HG03097 (cell line): ENCODE results near the gene DMD.
"Not testable (repeated sequence)": the region's sequence is repeated elsewhere in the genome, so short reads cannot be mapped to it uniquely, and the experiment has no call there.

Experiments
- ATAC-seq: cut with Tn5 transposase; IDR thresholded peaks from one replicate; pipeline ENCODE4 v1.9.1; 2021; ENCODE audit not compliant: unreplicated experiment, low FRiP score

DMD gene

DNA sequence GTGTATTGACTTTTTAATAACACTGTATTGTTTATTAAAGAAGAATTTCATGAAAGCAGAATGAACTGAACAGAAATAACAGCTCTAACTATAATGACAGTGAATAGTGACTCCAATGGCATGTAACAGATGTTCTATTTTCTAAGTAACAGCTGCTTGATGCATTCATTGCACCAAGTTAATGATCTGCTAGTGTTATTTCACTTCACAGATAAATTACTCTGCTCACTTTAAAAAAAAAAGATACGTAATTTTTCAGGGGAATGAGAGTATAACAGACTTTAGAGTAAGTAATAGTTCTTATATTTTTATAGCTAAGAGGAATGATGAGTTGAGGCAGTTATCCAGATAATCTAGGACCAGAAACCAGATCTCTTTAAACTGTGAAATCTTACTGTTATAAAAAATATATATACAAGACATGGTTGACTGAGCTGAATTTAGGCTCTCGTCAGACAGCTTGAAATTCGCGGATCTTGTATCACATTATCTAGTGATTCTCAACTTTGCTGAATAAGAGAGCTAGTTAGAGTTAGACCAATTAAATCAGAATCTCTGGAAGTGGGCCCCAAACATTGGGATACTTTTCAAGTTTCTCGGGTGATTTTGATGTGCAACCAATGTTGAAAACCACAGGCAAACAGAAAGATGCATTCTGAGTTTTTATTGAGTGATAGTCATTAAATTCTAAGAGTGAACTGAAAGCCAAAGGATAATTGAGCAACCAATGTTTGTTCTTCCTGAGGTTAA, 840.7 kb downstream of the DMD start:
- no peak for ATAC-seq

DNA sequence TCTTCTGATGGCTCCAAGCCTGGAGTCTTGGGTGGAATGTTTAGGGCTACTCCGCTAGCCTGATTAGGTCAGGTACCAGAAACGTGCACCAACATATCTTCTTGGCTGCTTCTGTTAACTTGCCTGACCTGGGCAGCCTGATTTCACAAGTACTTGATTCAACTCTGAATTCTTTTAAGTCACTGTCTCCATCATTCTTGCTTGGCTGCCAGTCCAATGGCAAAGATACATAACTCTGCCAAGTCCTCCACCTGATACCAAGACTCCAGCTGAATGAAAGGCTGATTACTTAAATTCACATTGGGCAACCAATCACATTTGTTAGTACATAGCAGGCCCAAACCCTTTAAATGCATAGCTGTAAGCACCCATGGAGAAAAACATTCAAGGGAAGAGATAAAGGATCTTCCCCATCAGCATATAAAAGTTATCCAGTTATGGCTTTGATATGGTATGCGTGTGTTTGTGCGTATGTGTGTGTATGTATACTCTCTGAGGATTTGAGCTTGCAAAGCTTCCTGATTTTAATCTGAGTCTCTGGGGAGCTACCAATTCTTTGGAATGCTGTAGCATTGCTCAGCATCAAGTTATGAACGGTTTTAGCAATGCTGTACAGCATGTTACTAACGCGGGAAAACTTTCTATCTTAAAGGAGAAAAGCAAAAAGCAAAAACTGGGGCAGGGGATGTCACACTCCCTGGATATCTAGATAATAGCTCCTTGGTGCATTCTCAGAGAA, 917.2 kb downstream of the DMD start:
- ATAC-seq, result no peak

DNA sequence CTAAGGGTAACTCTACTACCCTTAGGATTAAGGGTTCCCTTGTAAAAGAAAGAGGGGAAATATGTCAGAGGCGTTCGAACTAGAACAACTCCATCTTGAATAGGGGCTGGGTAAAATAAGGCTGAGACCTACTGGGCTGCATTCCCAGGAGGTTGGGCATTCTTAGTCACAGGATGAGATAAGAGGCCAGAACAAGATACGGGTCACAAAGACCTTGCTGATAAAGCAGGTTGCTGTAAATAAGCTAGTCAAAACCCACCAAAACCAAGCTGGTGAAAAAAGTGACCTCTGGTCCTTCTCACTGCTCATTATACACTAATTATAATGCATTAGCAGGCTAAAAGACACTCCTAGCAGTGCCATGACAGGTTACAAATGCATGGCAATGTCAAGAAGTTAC, 922.0 kb downstream of the DMD start:
- ATAC-seq, result no peak

GRCh38 chrX:32281853-32282252, 929.5 kb downstream of the DMD start:
- ATAC-seq, result no peak

- ATAC-seq, result no peak
Observed at GRCh38 chrX:32280921-32281320, 930.4 kb downstream of the DMD start.

DNA sequence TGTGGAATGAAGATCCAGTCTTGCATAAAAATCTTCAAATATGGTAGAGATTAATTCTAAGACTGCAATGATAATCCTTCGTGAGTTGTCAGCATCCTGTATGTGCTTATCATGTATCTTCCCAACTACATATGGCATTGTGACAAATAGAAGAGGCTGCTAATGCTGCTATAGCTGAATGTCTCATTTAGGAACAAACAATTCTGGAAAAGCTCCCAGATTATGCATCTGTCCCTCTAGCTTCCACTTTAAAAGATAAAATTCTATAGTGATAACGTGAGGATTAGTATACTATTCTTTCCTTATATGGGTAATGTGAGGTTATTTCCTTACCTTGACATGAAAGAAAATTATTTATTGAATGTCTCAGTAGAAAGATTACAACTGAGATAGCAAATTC, 930.9 kb downstream of the DMD start:
- no peak for ATAC-seq

DNA sequence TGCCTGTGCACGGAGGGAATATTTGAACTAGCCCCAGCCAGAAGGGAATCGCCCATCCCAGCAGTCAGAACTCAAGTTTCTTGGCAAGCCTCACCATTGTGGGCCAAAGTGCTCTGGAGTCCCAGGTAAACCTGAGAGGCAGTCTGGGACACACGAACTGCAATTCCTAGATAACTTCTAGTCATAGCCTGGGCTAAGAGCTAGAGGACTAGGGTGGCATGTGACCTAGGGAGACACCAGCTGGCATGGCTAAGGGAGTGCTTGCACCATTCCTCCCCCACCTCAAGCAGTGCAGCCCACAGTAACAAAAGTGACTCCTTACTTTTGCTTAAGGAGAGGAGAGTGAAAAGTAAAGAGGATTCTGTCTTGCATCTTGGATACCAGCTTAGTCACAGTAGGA, 935.2 kb downstream of the DMD start:
- no peak for ATAC-seq

- no peak for ATAC-seq
Observed at GRCh38 chrX:32269866-32270265, 941.5 kb downstream of the DMD start.

DNA sequence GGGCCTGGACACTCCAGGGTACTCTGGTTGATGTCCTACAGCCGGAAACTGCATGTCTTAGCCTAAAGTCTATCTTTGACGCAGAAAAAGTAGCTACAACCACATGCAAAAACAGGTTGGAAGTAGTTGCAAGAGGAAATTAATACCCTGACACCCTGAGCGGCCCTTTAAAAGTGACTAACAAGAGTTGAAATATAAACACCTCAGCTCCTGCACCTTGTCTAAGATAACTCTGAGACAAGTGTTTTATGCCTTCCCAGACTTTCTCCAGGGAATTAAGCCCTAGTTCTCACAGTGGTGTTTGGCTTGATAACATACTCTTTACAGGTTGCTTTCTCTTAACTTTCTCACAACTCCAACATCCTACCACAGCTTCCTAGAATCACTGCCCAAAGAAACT, 943.1 kb downstream of the DMD start:
- no peak for ATAC-seq

- no peak for ATAC-seq
Observed at GRCh38 chrX:32267796-32268195, 943.6 kb downstream of the DMD start.

DNA sequence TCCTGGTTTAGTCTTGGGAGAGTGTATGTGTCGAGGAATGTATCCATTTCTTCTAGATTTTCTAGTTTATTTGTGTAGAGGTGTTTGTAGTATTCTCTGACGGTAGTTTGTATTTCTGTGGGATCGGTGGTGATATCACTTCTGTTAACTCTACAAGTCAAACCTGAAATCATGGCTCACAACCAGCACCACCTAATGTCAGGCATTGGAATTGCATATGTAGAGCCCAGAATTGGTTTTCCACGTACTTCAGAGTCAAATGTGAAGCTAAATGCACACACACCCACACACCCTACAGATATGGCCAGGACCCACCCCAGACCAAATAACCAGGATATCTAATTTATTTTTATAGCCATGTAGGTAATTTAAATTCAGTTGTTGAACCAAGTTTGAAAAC, 964.7 kb downstream of the DMD start:
- not testable (repeated sequence) for ATAC-seq

- no peak for ATAC-seq
Observed at GRCh38 chrX:32195611-32196010, 1015.7 kb downstream of the DMD start.

GRCh38 chrX:32191316-32191715, 1020.0 kb downstream of the DMD start:
- no peak for ATAC-seq

DNA sequence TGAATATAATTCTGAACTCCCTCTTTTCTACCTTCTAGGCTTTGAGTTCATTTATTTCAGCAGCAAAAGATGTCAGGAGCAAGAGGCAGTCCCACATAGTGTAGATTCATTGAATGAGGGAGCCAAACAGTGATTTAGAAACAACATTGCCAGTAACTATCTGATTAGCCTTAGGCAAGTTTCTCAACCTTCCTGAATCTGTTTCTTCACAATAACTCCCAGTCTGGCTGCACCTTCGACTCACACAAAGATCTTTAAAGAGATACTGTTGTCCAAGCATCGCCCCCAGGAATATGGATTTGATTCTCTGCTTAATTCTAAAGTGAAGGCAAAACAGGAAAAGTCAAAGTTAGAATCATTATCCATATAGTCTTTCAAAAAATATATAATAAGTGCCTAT, 1026.2 kb downstream of the DMD start:
- ATAC-seq, result no peak

DNA sequence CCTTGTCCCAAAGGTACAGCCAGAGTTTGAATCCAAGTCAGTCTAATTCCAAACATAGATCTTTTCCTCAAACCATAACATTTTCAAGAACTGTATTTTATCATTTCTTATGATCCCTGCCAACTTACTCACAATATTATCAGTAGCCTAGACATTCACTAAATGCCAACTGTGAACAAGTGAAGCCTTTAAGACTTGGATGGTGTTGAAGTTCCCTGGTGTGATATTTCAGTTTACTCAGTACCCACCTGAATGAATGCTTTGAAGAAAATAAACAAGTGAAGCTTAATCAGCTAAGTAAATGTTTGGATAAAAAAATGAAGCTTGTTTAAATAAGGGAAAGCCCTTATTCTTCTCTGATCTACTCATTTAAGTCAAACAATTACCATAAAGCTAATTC, 1028.3 kb downstream of the DMD start:
- ATAC-seq, result no peak

GRCh38 chrX:32176510-32176909, 1034.8 kb downstream of the DMD start:
- ATAC-seq, result no peak

DNA sequence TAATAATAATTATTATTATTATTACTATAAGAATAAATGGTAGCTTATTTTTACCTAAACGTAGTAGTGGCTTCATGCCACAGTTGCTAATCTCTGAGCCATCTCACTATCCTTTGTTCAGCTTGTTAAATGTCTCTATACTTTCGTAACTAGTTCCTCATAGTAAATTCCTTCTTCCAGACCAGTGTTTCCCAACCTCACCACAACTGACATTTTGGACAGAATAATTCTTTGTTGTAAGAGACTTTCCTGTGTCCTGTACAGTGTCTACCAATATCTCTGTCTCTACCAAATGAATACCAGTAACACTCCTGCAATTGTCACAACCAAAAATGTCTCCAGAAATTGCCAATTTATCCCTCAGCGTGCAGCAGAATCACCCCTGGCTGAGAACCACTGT, 1040.9 kb downstream of the DMD start:
- ATAC-seq, result no peak

- ATAC-seq, result no peak
Observed at GRCh38 chrX:32155044-32155638, 1056.2 kb downstream of the DMD start.

GRCh38 chrX:32153585-32153984, 1057.8 kb downstream of the DMD start:
- ATAC-seq, result no peak

DNA sequence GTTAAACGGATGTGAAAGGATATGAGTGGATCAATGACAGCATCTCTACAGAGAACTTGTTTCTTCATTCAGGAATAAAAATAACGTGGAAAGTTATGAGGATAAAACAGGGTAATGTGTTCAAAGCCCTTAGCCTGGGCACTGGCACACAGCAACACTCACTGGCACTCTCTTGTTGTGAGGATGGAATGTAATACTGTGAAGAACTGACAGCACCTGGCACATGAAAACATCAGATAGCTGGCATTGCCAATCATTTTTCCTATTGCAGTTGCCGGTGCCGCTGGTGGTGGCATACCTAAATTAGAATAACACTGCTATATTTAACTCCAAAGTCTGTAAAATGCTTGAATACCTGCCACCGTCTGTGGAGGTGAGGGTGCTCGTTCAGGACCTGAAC, 1061.2 kb downstream of the DMD start:
- ATAC-seq, result no peak

DNA sequence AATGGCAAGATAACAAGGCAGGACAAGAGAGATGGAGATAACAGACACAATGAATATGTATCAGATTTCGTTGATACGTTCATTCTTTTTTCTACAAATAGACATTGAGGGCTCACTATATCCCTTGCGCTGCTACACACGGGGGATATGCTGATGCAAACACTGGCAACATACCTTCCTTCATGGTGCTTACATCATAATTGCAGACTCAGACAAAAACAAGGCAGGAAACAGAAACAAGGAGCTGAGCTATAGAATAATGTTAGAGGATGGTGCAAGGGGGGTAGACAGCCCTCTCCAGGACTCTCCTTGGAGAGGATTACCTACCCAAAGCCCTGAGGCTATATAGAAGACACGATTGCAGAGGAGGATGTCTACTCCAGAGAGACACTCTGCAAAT, 1069.5 kb downstream of the DMD start:
- no peak for ATAC-seq

GRCh38 chrX:32139476-32139875, 1071.9 kb downstream of the DMD start:
- ATAC-seq, result no peak
